ENCODE data around the gene E2F4.
A peak's percentile ranks its signal among the peaks of the same experiment; 100 is the strongest.

E2F4 gene

DNA sequence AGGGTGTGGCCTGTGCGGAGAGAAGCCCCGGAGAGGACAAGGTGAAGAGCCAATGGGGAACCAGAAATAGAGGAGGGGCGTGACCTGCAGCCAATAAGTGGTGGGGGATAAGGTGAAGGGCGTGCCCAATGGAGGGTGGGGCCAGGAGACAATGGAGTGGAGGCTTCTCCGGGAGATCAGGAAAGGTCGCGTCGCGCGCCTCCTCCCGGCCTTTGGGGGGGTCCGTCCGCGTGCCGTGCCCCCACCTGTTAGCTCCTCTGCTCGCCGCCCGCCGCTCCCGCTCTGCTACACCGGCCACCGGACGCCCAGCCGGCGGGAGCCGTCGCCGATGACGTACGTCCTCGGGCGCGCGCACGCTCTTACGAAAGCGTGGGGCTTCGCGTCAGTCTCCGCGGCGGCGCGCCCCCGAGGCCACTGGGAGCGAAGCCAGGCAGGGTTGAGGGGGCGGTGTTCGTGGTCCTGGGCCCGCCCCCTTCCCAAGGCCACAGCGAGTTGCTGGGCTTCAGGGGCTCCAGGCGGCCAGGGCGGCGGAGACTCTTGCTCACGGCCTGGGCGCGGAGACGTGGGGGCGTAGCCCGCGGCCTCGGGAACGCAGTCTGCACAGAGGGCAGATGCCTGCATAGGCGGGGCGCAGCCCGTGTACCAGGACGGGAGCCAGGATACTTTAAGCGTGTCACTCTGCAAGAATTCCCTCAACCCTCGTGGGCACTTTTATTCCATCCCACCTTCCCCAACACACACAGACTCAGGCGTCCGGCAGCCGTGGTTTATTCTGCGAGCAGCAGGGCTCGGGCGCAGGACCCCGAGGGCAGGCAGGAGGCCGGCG lies 8.1 kb upstream of the E2F4 start, which contains the start of gene MATCAP1:
Gene MATCAP1 (minus strand): TSS at position 337 of the 826 bp plus-strand sequence. CDS start 3,353 bp downstream, outside the sequence.
- H3K4me3 ChIP-seq (replicated peaks; ENCODE audit: low read depth, low read length), result peak within 1 kb of the TSS; percentile 71
- peak; percentile 98 for DNase-seq (ENCODE audit: low read depth)
- TF ChIP-seq, protein P1, sequence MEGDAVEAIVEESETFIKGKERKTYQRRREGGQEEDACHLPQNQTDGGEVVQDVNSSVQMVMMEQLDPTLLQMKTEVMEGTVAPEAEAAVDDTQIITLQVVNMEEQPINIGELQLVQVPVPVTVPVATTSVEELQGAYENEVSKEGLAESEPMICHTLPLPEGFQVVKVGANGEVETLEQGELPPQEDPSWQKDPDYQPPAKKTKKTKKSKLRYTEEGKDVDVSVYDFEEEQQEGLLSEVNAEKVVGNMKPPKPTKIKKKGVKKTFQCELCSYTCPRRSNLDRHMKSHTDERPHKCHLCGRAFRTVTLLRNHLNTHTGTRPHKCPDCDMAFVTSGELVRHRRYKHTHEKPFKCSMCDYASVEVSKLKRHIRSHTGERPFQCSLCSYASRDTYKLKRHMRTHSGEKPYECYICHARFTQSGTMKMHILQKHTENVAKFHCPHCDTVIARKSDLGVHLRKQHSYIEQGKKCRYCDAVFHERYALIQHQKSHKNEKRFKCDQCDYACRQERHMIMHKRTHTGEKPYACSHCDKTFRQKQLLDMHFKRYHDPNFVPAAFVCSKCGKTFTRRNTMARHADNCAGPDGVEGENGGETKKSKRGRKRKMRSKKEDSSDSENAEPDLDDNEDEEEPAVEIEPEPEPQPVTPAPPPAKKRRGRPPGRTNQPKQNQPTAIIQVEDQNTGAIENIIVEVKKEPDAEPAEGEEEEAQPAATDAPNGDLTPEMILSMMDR (IDR thresholded peaks at IDR 0.05; ENCODE audit: low read length, missing control alignments), result no peak

DNA sequence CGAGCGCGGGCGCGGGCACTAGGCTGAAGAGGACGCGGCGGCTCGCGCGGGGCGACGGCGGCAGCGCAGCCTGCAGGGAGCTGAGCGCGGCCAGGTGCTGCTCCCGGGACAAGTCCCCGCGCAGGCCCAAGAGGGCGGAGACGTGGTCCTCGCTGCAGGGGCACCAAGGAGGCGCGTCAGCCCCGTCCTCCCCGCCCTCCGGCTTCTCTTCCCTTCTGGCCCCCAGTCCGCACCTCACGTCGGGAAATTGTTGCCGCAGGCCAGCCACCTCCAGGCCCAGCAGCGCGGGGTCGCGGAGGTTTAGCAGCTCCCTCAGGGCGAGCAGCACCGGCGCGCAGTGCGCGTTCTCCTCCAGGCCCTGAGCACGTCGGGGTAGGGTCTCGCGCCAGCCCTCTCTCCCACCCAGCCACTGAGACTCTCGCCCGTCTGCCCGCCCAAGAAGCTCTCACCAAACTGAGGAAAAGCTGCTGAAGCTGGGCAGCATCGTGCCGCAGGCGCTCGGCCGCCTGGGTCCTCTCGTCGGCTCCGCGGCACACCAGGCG lies 7.4 kb upstream of the E2F4 start:
- no peak for DNase-seq (ENCODE audit: low read depth)
- peak overlapping the region; percentile 71 for H3K4me3 ChIP-seq (replicated peaks; ENCODE audit: low read depth, low read length)
- TF ChIP-seq, protein P1 (IDR thresholded peaks at IDR 0.05; ENCODE audit: low read length, missing control alignments), result no peak

DNA sequence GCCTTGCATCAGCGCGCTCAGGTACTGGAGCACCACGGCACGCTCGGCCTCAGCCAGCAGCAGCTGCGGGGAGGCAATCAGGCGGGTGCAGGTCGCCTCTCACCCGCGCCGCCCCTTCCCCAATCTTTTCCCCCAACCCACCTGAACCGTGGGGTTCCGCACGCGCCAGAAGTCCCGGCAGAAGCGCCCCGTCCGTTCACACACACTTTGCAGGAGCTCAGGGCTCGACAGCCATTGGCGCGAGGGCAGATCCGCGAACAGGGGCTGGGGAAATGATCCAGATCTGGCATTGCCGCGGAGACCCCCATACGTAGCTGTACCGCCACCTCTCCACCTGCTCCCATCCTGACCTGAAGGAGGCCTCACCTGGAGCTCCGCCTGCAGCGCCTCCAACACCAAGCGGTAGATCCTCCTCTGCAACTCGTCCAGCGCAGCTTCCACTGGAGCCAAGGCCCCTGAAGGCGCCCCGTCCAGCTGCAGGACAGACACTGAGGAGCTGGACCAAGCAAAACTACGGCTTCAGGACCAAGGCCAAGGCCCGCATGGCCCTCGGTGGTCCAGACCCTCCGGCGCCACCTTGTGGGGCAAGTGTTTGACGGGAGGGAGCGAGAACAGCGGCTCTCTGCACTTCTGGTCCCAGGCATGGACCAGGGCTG lies 6.8 kb upstream of the E2F4 start:
- peak; percentile 94 for DNase-seq (ENCODE audit: low read depth)
- H3K4me3 ChIP-seq (replicated peaks; ENCODE audit: low read depth, low read length), result no peak overlapping the region
- TF ChIP-seq, protein P1 (IDR thresholded peaks at IDR 0.05; ENCODE audit: low read length, missing control alignments), result peak; percentile 82

DNA sequence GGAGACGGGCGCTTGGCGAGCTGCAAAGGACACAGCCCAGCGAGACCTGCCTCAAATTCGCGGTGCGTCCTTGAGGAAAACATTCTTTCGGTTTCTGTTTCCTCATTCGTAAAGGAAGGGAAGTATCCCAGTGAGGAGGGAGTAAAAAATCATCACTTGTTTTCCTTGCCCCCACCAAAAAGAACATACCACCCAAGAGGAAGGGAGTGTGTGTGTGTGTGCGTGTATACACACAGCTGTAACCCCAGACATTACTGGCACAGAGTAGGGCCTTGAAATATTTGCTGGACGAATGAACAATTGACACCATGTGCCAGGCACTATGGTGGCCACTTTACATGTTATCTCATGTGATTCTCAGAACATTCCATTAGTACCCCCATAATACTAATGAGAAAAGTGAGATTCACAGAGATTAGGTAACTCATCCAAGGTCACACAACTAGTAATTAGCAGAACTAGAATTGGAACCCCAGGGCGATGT lies 6.3 kb upstream of the E2F4 start:
- DNase-seq (ENCODE audit: low read depth), result no peak
- H3K4me3 ChIP-seq (replicated peaks; ENCODE audit: low read depth, low read length), result no peak overlapping the region
- TF ChIP-seq, protein P1 (IDR thresholded peaks at IDR 0.05; ENCODE audit: low read length, missing control alignments), result no peak

DNA sequence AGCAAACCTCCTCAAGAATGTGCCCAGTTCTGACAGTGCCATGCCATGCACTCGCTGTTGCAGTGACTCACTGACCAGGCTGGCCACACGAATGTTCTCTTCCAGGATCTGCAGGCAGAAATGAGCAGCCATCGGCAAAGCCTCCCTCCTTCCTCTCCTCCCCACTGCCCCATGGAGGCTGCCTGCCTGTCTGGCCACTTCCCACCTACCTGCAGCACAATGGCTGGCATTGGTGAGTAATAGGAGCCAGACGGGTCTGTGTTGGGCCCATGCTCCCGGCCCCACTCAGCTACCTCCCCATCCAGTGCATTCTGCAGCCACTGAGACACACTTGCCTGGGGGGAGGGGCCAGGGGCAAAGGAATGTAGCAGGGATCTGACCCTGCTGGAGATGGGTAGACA lies 5.4 kb upstream of the E2F4 start:
- H3K4me3 ChIP-seq (replicated peaks; ENCODE audit: low read depth, low read length), result no peak overlapping the region
- no peak for DNase-seq (ENCODE audit: low read depth)
- TF ChIP-seq, protein P1 (IDR thresholded peaks at IDR 0.05; ENCODE audit: low read length, missing control alignments), result no peak

DNA sequence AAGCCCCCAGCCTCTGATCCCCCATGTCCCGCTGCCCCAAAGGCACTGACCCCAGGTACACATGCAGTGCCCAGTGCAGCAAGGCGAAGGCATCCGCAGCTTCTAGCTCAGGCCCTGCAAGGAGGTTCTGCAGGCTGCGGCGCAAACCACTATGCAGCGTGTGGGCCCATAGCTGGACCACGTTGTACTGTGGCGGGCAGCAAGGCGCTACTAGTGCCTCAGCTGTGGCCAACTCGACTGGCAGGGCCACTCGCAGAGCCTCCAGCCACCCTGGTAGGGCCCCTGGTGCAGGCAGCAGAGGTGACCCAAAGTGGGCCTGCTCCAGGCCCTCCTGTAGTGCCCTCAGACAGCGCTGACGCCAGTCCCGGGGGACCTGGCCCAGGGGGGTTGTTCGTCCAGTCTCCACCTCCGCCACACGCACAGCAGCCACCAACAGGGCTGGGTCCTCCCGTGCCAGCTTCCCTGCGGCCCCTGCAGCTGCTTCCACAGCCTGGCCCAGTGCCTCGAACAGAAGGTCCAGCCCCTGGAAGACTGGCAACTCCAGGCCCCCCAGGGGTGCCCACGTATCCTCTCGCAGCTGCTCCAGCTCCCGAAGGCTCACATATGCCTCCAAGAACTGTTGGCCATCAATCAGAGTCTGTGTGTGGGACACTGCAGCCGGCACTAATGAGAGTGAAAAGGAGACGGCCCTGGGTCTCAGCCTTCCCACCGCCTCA lies 4.6 kb upstream of the E2F4 start:
- no peak overlapping the region for H3K4me3 ChIP-seq (replicated peaks; ENCODE audit: low read depth, low read length)
- TF ChIP-seq, protein P1 (IDR thresholded peaks at IDR 0.05; ENCODE audit: low read length, missing control alignments), result no peak
- no peak for DNase-seq (ENCODE audit: low read depth)

All from fibroblast of pulmonary artery (primary cell).